NCI-H1694 (cell line): Measurements from ENCODE around the gene SPATA4.

Experiments
- DNase-seq: peaks from one replicate; lab custom pipeline; 2025; lab: John Stamatoyannopoulos, UW

Gene SPATA4

DNA sequence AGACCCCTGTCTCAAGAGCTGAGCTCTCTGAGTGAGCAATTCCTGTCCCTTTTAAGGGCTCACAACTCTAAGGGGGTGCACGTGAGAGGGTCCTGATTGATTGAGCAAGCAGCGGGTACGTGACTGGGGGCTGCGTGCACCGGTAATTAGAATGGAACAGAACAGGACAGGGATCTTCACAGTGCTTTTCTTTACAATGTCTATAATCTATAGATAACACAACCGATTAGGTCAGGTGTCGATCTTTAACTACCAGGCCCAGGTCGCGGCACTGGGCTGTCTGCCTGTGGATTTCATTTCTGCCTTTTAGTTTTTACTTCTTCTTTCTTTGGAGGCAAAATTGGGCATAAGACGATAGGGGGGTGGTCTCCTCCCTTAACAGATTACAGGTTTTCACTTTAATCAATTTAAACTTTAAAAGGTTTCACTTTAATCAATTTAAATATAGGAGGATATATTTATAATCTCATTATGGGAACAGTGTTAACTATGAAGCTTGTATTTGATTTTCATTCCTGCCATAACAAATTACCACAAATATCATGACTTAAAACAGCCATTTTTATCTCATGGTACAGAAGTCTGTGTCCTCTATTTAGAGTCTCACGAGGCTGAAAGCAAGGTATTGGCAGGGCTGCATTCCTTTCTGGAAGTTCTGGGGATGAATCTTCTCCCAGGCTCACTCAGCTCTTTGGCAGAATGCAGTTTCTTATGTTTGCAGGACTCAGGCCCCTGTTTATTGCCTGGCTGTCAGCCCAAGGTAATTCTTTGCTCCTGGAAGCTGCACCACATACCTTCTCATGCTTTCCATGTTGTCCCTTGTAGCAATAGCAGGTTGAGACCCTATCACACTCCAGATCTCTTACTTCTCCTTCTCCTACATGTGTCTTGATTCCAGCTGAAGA, 5.2 kb downstream of the SPATA4 start:
- DNase-seq: no peak

GRCh38 chr4:176188654-176189053, 6.7 kb downstream of the SPATA4 start:
- DNase-seq: no peak

GRCh38 chr4:176187624-176188023, 7.8 kb downstream of the SPATA4 start:
- no peak for DNase-seq

DNA sequence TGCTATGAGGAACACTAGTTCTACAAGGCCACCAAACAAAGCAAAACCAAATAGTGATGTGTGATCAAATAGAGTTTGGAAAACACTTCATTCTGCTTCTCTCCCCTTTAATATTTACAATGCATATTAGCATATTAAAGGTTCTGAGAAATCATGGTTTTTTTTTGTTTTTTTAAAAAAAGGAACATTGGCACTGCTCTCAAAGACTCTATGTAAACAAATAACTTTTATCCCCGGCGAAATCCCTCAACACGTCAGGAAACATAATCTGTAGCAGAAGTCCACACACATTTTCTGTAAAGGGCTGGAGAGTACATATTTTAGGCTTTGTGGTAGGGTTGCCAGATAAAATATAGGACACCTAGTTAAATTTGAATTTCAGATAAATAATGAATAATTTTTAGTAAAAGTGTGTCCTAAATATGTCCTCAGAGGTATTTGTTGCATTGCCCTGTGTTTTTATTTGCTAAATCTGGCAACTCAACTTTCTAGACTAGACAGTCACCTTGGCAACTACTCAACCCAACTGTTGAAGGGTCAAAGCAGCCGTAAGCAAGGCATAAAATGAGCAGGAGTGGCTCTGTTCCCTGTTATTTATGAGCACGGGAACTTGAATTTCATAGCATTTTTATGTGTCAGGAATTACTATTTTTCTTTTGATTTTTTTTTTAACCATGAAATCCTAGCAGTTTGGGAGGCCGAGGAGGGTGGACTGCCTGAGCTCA, 8.6 kb downstream of the SPATA4 start:
- no peak for DNase-seq

- no peak for DNase-seq
Observed at GRCh38 chr4:176186067-176186466, 9.3 kb downstream of the SPATA4 start.

DNA sequence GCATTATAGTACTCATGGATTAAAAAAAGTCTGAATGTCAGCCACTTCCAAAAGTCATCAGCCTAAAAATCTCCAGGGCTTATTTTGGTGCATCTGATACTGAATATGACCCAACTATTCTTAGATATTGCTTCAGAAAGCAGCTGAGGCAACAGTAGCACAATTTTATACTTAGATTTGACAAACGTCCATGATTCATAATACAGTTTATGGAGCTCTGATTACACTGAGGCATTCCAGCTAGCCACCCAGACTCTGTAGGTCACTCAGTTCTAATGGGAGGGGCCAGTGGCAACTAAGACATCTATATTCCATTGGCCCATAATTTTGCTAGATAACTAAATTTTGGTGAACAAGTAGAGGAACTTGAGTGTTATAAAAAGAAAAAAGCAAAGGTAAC, 10.3 kb downstream of the SPATA4 start:
- DNase-seq: no peak

DNA sequence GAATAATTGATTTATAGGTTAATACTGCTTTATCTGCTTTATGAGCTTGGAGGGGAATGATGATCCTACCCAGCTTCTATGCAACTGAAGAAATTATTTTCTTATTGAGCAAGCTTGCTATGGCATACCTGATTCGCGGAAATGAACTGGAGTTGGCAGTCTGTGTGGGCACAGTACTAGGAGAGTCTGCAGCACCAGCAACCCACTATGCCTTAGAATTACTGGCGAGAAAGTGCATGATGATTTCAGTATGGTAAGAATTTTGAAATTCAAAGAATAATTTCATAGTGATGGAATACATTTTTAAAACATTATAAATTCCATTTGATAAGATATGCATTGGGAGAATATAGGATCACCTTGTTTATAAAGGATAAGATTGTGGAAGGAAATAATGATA, 32.3 kb downstream of the SPATA4 start:
- DNase-seq: no peak

DNA sequence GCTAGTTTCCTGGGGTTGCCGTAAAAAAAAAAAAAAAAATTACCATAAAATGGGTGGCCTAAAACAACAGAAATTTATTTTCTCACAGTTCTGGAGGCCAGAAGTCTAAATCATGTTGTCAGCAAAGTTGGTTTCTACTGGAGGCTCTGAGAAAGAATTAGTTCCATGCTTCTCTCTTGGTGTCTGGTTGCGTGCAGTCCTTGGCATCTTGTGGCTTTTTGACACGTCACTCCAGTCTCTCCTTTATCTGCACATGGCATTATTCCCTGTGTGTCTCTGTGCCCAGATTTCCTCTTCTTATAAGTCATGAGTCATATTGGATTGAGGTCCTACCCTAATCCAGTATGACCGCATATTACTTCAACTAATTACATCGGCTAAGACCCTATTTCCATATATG, 38.7 kb downstream of the SPATA4 start:
- no peak for DNase-seq

DNA sequence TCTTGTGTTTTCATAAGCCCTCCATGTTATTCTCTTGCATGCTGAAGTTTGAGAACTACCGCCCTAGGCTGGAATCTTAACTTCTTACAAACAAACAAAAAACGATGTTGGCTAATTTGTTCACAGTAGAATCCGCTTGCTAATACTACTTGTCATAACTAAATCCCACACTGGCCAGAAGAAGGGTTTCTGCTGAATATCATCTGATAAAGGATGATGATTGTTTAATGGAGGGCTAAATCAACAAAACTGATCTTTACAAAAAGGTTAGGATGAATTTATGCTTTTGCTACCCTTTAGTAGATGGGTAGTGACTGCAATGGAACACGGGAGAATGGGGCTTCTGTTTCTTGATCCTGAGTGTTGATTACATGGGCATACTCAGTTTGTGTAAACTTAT, 42.3 kb downstream of the SPATA4 start:
- no peak for DNase-seq

- no peak for DNase-seq
Observed at GRCh38 chr4:176150704-176151103, 44.7 kb downstream of the SPATA4 start.

DNA sequence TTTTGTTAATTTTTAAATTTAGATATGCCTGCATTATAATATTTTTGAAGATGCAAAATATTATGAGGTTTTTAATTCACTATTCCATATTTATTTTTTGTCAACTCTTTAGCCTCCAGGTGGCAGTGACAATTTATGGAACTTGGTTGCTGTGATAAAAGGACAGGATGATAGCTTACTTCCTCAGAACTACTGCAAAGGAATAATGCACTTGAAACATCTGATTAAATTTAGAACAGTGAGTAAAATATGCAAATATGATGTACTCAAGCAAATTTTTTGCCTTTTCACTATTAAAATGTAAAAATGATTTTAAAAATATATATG, 45.1 kb downstream of the SPATA4 start:
- no peak for DNase-seq

DNA sequence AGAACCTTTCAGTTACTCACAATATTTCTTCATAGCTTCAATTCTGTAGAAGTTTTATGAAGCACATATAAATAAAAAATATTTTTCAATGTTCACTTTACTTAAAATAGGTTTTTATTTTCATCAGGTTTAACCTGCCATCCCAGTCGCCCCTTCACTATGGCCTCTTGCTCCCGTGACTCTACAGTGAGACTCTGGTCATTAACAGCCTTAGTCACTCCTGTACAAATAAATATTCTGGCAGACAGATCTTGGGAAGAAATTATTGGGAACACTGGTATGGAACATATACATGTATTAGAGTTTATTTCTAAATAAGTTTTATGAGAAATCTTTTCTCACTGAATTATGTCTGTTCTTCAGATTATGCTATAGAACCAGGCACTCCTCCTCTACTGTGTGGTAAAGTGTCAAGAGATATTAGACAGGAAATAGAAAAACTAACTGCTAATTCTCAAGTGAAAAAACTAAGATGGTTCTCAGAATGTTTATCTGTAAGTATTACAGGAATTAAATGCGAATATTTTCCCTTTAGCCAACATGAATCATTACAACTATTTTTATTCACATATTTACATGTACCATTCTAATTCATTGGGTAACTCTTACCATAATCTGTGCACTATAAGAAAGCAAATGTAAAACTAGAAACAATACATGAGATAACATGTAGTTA, 45.6 kb downstream of the SPATA4 start:
- no peak for DNase-seq

- DNase-seq: no peak
Observed at GRCh38 chr4:176142253-176142652, 53.1 kb downstream of the SPATA4 start.

DNA sequence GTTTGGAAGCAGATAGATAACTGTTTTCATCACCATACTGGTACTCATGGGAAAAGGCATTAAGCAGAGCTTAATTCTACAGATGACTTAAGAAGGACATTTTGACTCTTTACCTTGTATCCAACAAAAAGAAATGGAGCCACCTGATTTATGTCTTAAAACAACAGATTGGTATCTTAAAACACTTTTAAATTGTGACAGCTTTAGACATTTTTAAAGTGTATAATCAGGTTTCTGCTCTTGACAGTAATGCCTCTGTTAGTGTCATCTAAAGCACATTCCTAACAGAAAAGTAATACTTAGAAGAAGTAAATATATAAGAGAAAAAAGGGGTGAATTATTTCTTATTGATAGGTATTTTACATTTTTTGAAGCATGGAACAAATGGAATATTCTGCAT, 55.9 kb downstream of the SPATA4 start:
- no peak for DNase-seq

GRCh38 chr4:176137631-176138030, 57.8 kb downstream of the SPATA4 start:
- DNase-seq: no peak

DNA sequence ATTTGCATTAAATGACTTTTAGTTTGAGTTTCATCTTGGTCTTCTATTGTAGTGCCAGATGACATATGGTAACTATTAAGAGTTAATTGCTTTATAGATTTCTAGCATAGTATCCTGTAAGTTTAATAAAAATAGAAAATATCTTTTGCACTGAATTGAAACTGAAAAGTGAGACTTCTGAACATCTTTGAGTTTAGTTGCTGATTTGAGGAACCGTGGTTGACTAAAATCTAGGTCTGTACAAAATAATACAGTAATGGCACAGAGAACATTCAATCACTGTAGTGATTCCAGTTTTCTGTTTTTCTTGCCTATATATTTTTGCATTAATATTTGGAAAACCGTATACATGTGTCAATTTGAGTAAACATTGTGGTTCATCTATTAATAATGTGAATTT, 60.7 kb downstream of the SPATA4 start:
- DNase-seq: no peak
